IPS-15b (cell line): ENCODE measurements around the gene FILIP1L.

ENCODE experiments used
- H3K27me3 ChIP-seq: one replicate; pipeline ENCODE4 v1.6.1; 2013; ENCODE audit warnings: low read length; ENCODE audit not compliant: control insufficient read depth, insufficient read depth
- H3K36me3 ChIP-seq: one replicate; pipeline ENCODE4 v1.6.1; 2013; ENCODE audit warnings: low read length; ENCODE audit not compliant: control insufficient read depth, insufficient read depth
- H3K4me1 ChIP-seq: one replicate; pipeline ENCODE4 v1.6.1; 2013; ENCODE audit warnings: mild to moderate bottlenecking, low read length; ENCODE audit not compliant: control insufficient read depth, insufficient read depth
- H3K4me3 ChIP-seq: one replicate; pipeline ENCODE4 v1.5.1; 2013; ENCODE audit warnings: low read depth, low read length
- H3K9ac ChIP-seq: one replicate; pipeline ENCODE4 v1.6.1; 2013; ENCODE audit warnings: low read depth, mild to moderate bottlenecking, low read length
- H3K9me3 ChIP-seq: one replicate; pipeline ENCODE4 v1.6.1; 2013; ENCODE audit warnings: mild to moderate bottlenecking, low read length; ENCODE audit not compliant: control insufficient read depth, insufficient read depth

FILIP1L gene

DNA sequence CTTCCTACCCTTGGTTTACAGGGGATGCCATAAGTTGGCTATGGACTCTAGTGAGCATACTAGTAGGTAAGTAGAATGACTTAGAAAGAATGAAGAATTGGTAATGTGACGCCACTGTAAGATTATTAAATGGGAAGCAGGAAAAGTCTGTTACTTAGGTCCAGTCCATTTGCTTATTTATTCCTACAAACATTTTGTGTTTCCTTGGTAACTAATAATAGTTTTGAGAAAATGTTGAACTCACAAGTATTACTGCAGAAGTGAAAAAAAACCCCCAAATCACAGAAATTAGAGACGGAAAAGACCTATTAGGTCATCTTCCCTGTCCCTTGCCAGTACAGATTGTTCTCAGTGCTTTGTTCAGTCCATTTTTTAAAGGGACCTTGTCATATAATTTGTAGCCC, 233.2 kb downstream of the FILIP1L start:
- Histone ChIP-seq H3K9me3 (no peaks in the 10 kb centered on the region), H3K4me3 (no peak overlapping the region), H3K4me1 (peaks cover 6% of the 10 kb centered on the region), H3K9ac (no peak overlapping the region), H3K27me3 (peaks cover 39% of the 10 kb centered on the region), H3K36me3 (no peaks in the 10 kb centered on the region)

DNA sequence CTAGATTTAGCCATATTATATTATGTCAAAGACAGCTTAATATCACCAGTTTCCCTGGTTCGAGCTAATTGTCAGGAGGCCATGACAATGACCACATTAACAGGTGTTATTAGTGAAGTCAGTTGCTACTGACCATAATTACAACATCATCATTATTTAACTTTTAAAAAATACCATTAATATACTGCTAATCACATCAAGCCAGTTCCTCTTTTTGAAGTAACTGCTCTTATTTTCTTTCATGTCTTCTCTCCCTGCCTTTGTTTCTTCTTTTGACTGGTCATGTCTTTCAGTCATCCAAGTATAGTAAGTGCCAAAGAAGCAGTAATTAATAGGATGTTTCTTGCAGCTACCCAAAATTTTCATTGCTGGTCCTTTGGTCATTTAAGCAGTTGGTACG, 235.0 kb downstream of the FILIP1L start:
- Histone ChIP-seq H3K36me3 (no peaks in the 10 kb centered on the region), H3K9me3 (no peaks in the 10 kb centered on the region), H3K27me3 (peaks cover 52% of the 10 kb centered on the region), H3K4me1 (peaks cover 13% of the 10 kb centered on the region), H3K9ac (no peak overlapping the region), H3K4me3 (no peak overlapping the region)

DNA sequence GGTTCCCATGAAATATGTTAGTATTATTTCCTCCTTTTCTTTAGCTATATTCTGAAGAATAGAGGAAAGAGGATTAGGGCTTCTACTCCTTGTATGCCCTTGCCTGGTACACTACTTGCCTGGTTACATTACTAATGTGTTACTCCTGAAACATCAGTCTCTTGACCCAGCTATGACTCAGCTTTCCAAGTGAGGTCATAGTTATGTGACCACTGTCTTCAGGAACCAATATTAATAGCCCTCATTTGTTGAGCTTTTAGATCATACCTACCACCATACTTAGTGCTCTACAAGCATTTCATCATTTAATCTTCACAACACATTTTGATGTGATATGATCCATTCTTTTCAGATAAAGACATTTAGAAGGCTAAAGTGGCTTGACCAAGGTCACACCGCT, 236.3 kb downstream of the FILIP1L start:
- H3K4me1 ChIP-seq = peaks cover 13% of the 10 kb centered on the region
- H3K27me3 ChIP-seq = peaks cover 64% of the 10 kb centered on the region
- H3K4me3 ChIP-seq = no peak overlapping the region
- no peaks in the 10 kb centered on the region for H3K36me3 ChIP-seq
- no peak overlapping the region for H3K9ac ChIP-seq
- no peaks in the 10 kb centered on the region for H3K9me3 ChIP-seq

DNA sequence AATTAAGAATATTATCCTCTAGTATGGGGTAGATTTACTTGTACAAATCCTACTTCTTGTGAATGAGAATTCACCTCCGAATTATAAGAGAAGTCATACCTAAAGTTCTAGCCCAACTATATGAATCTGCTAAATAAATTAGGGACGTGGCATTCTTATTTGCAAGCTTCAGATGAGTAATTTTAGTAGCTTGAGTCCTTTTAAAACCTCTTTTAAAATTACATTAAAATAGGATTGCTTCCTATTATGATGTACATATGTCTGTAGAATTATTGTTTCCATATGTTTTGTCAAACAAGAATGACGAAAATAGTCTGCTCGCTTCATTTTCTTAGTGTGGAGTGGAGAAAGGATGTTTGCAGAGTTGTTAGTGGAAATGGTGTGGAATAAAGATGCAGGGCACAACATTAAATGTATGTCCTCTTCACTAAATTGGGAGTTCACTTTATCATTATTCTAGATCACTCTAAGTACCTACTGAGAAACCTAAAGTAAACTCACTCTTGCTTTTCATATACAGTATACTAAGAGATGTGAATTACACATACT, 237.2 kb downstream of the FILIP1L start:
- Histone ChIP-seq H3K36me3 (no peaks in the 10 kb centered on the region), H3K9me3 (no peaks in the 10 kb centered on the region), H3K4me3 (no peak overlapping the region), H3K4me1 (peaks cover 13% of the 10 kb centered on the region), H3K9ac (no peak overlapping the region), H3K27me3 (peaks cover 73% of the 10 kb centered on the region)

DNA sequence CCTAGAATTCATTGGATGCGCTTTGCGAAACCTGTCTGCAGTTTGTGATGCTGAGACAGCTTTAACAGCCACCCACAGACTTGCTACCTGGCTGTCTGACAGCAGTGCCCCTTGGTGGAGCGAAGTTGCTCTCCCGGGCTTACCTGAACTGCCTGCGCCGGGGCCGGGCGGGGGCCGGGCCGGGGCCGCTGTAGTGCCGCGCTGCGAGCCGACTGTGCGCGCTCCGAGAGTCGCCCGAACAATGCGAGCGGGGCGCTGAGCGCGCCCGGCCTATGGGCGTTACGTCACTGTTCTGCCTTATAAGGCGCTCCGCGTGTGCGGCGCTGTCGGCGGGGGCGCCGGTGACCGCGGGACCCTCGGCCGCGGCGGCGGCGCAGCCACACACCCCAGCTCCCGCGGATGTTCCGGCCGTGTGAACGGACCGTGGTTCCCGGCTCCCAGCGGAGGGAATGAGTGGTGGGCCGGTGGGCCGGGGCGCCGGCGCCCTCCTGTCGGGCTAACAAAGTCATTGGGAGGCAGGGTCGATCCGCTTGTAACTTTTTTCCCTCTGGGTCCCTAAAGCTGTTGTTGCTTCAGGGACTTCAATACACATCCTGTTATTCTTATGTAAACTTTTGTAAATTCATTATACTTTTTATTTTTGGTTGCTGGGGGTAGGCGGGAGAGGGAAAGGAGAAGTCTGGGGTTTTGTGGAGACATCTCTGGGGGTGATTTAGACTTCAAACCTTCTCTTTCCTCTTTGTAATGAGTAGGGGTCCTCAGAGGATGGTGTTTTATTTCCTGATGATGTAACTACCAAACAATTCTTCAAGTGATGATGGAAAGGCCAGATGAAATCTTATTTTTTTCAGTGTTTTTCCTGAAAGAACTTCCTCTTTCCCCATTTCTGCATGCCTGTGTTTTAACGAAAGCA, 238.1 kb downstream of the FILIP1L start:
- H3K4me3 ChIP-seq = peak overlapping the region; percentile 2
- H3K9me3 ChIP-seq = no peaks in the 10 kb centered on the region
- peaks cover 82% of the 10 kb centered on the region for H3K27me3 ChIP-seq
- peaks cover 13% of the 10 kb centered on the region for H3K4me1 ChIP-seq
- H3K36me3 ChIP-seq = no peaks in the 10 kb centered on the region
- no peak overlapping the region for H3K9ac ChIP-seq

DNA sequence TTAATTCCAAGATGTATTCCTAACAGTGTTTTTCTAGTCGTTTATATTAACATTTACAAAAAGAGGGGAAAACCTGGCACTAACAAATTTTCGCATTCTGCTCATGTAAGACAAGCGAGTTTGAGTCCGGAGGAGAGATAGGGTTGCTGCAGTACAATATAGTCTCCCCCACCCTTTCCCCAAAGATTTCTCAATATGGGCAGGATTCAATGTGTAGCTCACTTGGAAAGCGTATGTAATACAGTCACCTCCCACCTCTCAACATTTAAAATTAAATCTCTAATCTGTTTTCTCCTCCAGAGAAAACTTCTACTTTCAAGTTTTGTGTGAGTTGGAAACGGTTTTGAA, 238.7 kb downstream of the FILIP1L start:
- Histone ChIP-seq H3K4me3 (peak overlapping the region; percentile 1), H3K9ac (no peak overlapping the region)

DNA sequence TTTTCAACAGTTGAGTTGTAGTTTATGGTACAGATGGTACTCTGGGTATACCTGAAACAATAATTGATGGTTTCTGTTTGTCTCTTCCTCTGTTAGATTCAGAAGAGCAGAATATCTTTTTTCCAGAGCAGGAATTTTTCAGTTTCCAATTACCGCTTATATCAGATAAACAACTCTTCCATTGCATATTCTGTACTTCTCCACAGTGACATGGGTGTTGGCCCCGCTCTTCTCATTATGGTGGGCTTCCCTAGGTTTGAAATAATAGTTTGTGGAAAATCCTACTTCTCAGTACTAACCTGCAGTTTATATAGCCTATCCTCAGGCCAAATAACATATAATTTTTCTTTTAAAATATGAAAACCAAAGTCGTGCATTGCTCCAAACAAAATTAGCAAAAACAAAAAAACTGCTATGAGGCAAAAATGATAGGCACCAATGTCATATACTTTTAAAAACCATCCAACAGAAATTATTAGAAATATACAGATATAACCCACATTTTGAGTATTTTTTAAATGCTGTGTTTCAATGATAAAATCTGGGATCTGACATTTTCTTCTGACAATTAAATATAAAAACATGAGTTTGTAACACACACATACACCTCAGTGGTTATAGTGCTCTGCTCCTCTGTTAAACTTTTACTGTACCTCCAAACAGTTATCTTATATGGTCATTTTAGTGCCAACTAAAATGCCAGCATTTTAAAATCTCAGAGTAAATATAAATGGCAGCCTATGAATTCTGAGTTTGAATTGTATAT, 239.9 kb downstream of the FILIP1L start:
- Histone ChIP-seq H3K36me3 (no peaks in the 10 kb centered on the region), H3K9me3 (no peaks in the 10 kb centered on the region), H3K9ac (no peak overlapping the region), H3K27me3 (peaks cover 90% of the 10 kb centered on the region), H3K4me3 (no peak overlapping the region), H3K4me1 (peaks cover 16% of the 10 kb centered on the region)

More for the DNA sequence above, 238.7 kb downstream of the FILIP1L start:
- no peaks in the 10 kb centered on the region for H3K36me3 ChIP-seq
- H3K9me3 ChIP-seq = no peaks in the 10 kb centered on the region
- H3K4me1 ChIP-seq = peaks cover 16% of the 10 kb centered on the region
- H3K27me3 ChIP-seq = peaks cover 88% of the 10 kb centered on the region

DNA sequence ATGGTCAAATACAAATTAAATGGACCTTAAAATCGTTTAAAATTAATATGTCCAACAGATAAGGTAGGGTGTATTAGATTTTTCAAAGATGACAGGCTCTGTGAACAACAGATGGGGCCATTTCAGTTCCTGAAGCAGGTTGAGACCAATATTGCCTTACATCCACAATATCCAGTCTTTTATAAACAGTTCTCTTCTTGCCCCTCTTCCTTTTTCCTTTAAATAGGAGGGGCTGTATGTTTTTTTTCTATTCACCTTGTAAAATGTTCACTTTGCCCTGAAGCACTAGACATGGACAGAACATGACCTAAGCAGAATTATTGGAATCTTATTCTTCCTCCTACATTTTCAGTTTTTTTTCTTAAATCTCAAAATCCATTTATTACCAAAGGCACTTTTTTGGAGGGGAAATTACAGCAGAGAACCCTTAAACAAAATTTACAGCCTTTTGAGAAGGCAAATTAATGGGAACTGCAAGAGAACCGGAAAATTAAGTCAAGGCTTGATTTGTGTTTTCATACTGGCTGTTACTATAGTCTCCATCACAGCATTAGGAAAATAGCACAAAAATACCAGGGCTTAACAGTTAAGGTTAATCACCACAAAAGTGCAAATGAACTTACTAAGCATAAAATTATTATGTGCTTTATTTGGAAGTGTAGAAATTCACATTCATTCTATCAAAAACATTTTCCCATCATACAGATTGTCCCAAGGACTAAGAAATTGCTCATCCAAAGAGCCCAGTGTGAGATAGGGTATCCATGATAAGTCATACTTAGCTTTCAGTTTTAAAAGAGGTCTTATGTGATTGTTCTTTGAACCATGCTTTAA, 240.8 kb downstream of the FILIP1L start:
- Histone ChIP-seq H3K36me3 (no peaks in the 10 kb centered on the region), H3K4me1 (peaks cover 16% of the 10 kb centered on the region), H3K27me3 (peaks cover 90% of the 10 kb centered on the region), H3K9me3 (no peaks in the 10 kb centered on the region), H3K9ac (no peak overlapping the region), H3K4me3 (no peak overlapping the region)

DNA sequence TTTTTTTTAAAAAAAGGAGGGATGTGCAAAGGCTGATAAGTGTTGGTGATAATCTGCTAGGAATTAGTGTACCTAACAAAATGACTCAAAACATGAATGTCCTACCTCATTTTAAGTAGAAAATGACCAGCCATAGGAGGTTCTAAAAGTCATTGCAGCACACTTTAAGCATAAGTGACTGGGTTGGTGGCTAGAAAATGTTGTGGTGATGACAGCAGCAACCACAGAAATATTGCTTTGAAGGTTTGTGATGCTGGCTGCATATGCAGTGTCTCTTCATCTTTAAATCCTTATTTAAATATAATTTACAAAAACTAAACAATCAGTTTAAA, 241.4 kb downstream of the FILIP1L start:
- no peak overlapping the region for H3K4me3 ChIP-seq
- H3K4me1 ChIP-seq = peaks cover 18% of the 10 kb centered on the region
- H3K36me3 ChIP-seq = no peaks in the 10 kb centered on the region
- no peak overlapping the region for H3K9ac ChIP-seq
- no peaks in the 10 kb centered on the region for H3K9me3 ChIP-seq
- H3K27me3 ChIP-seq = peaks cover 90% of the 10 kb centered on the region

DNA sequence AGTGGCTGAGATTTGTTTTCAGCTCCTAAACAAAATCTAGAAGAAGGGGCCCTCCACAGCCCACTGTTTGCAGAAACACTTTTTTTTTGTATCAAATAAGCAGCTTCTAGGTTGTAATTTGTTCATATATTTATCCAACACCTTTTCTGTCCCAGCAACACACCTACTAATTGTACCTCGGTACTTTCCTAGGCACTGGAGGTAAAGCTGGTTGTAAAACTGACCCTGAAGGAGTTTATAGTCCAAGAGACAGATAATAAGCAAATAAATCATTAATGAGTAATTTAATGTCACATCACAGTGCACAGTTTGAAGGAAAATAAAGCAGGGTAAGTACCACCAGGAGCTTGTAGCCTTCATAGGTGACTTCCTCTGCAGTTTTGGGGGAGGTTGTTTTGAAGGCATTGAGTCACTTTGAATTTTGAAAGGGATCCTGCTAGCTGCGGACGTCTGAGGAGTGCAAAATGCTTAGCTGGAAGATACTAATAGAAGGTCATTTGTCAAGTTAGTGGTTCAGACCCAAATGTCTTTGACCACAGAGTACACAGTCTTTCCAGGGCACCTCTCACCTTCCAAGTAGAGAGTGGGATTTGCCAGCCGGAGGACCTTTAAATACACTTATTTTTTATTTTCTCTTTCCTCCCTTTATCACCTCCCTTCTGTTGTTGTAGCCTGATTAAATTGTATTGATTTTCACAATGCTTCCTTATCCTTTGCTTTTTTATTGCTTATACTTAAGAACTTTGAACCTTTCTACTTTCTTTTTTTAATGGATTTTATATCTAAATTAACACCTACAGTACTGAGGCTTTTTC, 242.9 kb downstream of the FILIP1L start:
- Histone ChIP-seq H3K9me3 (no peaks in the 10 kb centered on the region), H3K4me3 (no peak overlapping the region), H3K4me1 (peaks cover 12% of the 10 kb centered on the region), H3K27me3 (peaks cover 90% of the 10 kb centered on the region), H3K36me3 (no peaks in the 10 kb centered on the region), H3K9ac (no peak overlapping the region)

DNA sequence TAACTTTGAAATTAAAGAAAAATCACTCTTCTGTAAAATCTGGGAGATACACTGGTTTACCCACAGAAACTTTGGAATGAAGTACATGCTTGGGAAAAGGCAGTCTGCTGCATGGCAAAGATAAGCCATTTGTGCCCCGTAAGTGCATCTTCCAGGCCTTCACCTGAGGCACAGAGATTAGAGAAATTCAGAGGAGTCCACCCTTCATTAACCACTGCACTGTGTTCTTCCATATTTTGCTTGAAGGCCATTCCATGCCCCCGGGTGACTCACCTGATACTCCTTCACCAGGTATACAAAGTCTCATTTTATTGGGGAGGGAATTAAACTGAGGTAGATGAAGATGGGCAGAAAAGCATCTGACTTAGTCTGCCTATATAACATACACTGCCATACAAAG, 243.6 kb downstream of the FILIP1L start:
- Histone ChIP-seq H3K9ac (no peak overlapping the region), H3K36me3 (no peaks in the 10 kb centered on the region)

More for the DNA sequence above, 243.6 kb downstream of the FILIP1L start:
- peaks cover 97% of the 10 kb centered on the region for H3K27me3 ChIP-seq
- H3K9me3 ChIP-seq = no peaks in the 10 kb centered on the region
- H3K4me1 ChIP-seq = peaks cover 12% of the 10 kb centered on the region
- H3K4me3 ChIP-seq = no peak overlapping the region
